Right lobe of liver (tissue), 4 donors: Measurements from ENCODE around the gene CDK17.

Experiments used
- POLR2A ChIP-seq: fragments of 450-650 bp; IDR thresholded peaks from one replicate; pipeline ENCODE4 v1.6.1; 2017; ENCODE audit warnings: antibody characterized with exemption, mild to moderate bottlenecking
- TF ChIP-seq, protein P1 (sequence below), 4 donors: fragments of 200-600 bp in 3 of 4; fragments of 450-650 bp in 1 of 4; IDR thresholded peaks; one replicate each; pipeline versions ENCODE4 v1.5.1 to v1.8.0; 2016 to 2022; ENCODE audit warnings: antibody characterized with exemption in 4 of 4, mild to moderate bottlenecking in 2 of 4
- donor health status: DM: no; HTN: no; CAD: no.
- donor health status: DM: no; HTN: no; CAD: no.
- donor health status: DM: no; HTN: yes; CAD: no.

GRCh38 chr12:96247563-96247962, 152.7 kb downstream of the CDK17 start:
- TF ChIP-seq POLR2A, result no peak
- TF ChIP-seq, protein P1, sequence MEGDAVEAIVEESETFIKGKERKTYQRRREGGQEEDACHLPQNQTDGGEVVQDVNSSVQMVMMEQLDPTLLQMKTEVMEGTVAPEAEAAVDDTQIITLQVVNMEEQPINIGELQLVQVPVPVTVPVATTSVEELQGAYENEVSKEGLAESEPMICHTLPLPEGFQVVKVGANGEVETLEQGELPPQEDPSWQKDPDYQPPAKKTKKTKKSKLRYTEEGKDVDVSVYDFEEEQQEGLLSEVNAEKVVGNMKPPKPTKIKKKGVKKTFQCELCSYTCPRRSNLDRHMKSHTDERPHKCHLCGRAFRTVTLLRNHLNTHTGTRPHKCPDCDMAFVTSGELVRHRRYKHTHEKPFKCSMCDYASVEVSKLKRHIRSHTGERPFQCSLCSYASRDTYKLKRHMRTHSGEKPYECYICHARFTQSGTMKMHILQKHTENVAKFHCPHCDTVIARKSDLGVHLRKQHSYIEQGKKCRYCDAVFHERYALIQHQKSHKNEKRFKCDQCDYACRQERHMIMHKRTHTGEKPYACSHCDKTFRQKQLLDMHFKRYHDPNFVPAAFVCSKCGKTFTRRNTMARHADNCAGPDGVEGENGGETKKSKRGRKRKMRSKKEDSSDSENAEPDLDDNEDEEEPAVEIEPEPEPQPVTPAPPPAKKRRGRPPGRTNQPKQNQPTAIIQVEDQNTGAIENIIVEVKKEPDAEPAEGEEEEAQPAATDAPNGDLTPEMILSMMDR (IDR thresholded peaks at IDR 0.05), result no peak
